Sigmoid colon (tissue), 4 donors: ENCODE data around the gene SLC2A13.

ENCODE experiments used
- CTCF ChIP-seq, 4 experiments: fragments of 450-650 bp in 3 of 4; fragments of 200-600 bp in 1 of 4; IDR thresholded peaks; one replicate each; pipeline ENCODE4 v1.5.1; 2016 to 2019; ENCODE audit warnings: antibody characterized with exemption in 4 of 4, mild to moderate bottlenecking in 3 of 4, moderate library complexity in 2 of 4
- POLR2A ChIP-seq, 2 donors: fragments of 450-650 bp; IDR thresholded peaks; one replicate each; pipeline ENCODE4 v1.6.1; 2016; ENCODE audit warnings: antibody characterized with exemption in 2 of 2, mild to moderate bottlenecking in 2 of 2, moderate library complexity in 2 of 2
- POLR2AphosphoS5 ChIP-seq, 4 donors: sonication (generic); formaldehyde crosslinking; IDR thresholded peaks; one replicate each; pipeline ENCODE4 v1.6.1; 2017; ENCODE audit warnings: antibody characterized with exemption in 4 of 4

GRCh38 chr12:39792938-39793337, 312.9 kb downstream of the SLC2A13 start:
- TF ChIP-seq POLR2AphosphoS5 (IDR thresholded peaks at IDR 0.05) (no peak), POLR2A (IDR thresholded peaks at IDR 0.05) (no peak), CTCF (IDR thresholded peaks at IDR 0.05) (no peak)
